Duodenal mucosa (tissue), 2 donors: ENCODE data around the gene TAMALIN.
A peak's percentile ranks its signal among the peaks of the same experiment; 100 is the strongest.

ENCODE experiments used
- H3K27ac ChIP-seq: one replicate; pipeline ENCODE4 v1.7.0; 2013; ENCODE audit warnings: low read depth, low read length
- H3K27me3 ChIP-seq, 2 donors: one replicate each; pipeline ENCODE4 v1.7.0; 2013; ENCODE audit warnings: low read length in 2 of 2, control low read depth in 1 of 2; ENCODE audit not compliant: insufficient read depth in 2 of 2, control insufficient read depth in 1 of 2
- H3K36me3 ChIP-seq, 2 donors: one replicate each; pipeline ENCODE4 v1.7.0; 2013; ENCODE audit warnings: low read length in 2 of 2, control low read depth in 1 of 2; ENCODE audit not compliant: insufficient read depth in 2 of 2, control insufficient read depth in 1 of 2
- H3K4me1 ChIP-seq, 2 donors: one replicate each; pipeline ENCODE4 v1.7.0; 2013; ENCODE audit warnings: low read length in 2 of 2, control low read depth in 1 of 2; ENCODE audit not compliant: insufficient read depth in 2 of 2, control insufficient read depth in 1 of 2
- H3K4me3 ChIP-seq, 2 donors: one replicate each; pipeline ENCODE4 v1.7.0; 2013; ENCODE audit warnings: low read length in 2 of 2, low read depth in 1 of 2
- H3K9ac ChIP-seq, 2 donors: one replicate each; pipeline ENCODE4 v1.7.0; 2013; ENCODE audit warnings: low read length in 2 of 2, low read depth in 1 of 2
- H3K9me3 ChIP-seq, 2 donors: one replicate each; pipeline ENCODE4 v1.7.0; 2013; ENCODE audit warnings: low read length in 2 of 2, control low read depth in 1 of 2; ENCODE audit not compliant: control insufficient read depth in 1 of 2

Gene TAMALIN

GRCh38 chr12:52020539-52021336 lies 14.0 kb downstream of the TAMALIN start:
- no peak overlapping the region for H3K27ac ChIP-seq
- no peaks in the 10 kb centered on the region for H3K36me3 ChIP-seq
- no peak overlapping the region for H3K9ac ChIP-seq
- H3K9me3 ChIP-seq = no peaks in the 10 kb centered on the region
- peaks cover 0 to 4% of the 10 kb centered on the region in 2 donors for H3K27me3 ChIP-seq
- H3K4me3 ChIP-seq = no peak overlapping the region
- H3K4me1 ChIP-seq = peaks cover 14 to 15% of the 10 kb centered on the region in 2 donors

GRCh38 chr12:52022841-52023181 lies 16.1 kb downstream of the TAMALIN start:
- Histone ChIP-seq H3K27me3 (peaks cover 0 to 3% of the 10 kb centered on the region in 2 donors), H3K27ac (no peak overlapping the region), H3K9me3 (no peaks in the 10 kb centered on the region), H3K36me3 (no peaks in the 10 kb centered on the region), H3K4me3 (peak overlapping the region; percentile 65 to 74), H3K9ac (peak overlapping the region; percentile 30 to 91), H3K4me1 (peaks cover 22 to 25% of the 10 kb centered on the region in 2 donors)

GRCh38 chr12:52023182-52023975 lies 16.6 kb downstream of the TAMALIN start:
- peak overlapping the region; percentile 63 to 91 for H3K9ac ChIP-seq

GRCh38 chr12:52023976-52024688 lies 17.4 kb downstream of the TAMALIN start:
- Histone ChIP-seq H3K36me3 (no peaks in the 10 kb centered on the region), H3K4me1 (peaks cover 22 to 25% of the 10 kb centered on the region in 2 donors), H3K9ac (peak overlapping the region; percentile 63 to 91), H3K27me3 (peaks cover 0 to 3% of the 10 kb centered on the region in 2 donors), H3K4me3 (peak overlapping the region; percentile 65 to 74), H3K9me3 (no peaks in the 10 kb centered on the region), H3K27ac (no peak overlapping the region)

More at GRCh38 chr12:52023182-52023975, 16.6 kb downstream of the TAMALIN start:
- Histone ChIP-seq H3K4me1 (peaks cover 22 to 25% of the 10 kb centered on the region in 2 donors), H3K27ac (no peak overlapping the region), H3K36me3 (no peaks in the 10 kb centered on the region), H3K4me3 (peak overlapping the region; percentile 65 to 74), H3K9me3 (no peaks in the 10 kb centered on the region), H3K27me3 (peaks cover 0 to 3% of the 10 kb centered on the region in 2 donors)

GRCh38 chr12:52024845-52025230 lies 18.1 kb downstream of the TAMALIN start:
- Histone ChIP-seq H3K4me1 (peaks cover 22 to 25% of the 10 kb centered on the region in 2 donors), H3K27me3 (peaks cover 0 to 3% of the 10 kb centered on the region in 2 donors), H3K9me3 (no peaks in the 10 kb centered on the region), H3K27ac (peak overlapping the region; percentile 77), H3K4me3 (peak overlapping the region; percentile 42 to 65), H3K36me3 (no peaks in the 10 kb centered on the region), H3K9ac (peak overlapping the region; percentile 60 to 63)

- Histone ChIP-seq H3K9ac (peak overlapping the region; percentile 60 to 63), H3K36me3 (no peaks in the 10 kb centered on the region), H3K27me3 (peaks cover 0 to 3% of the 10 kb centered on the region in 2 donors), H3K9me3 (no peaks in the 10 kb centered on the region), H3K4me1 (peaks cover 15 to 25% of the 10 kb centered on the region in 2 donors), H3K27ac (no peak overlapping the region), H3K4me3 (peak overlapping the region in 1 of 2 donors; percentile 40)
Observed at GRCh38 chr12:52026263-52026662, 19.5 kb downstream of the TAMALIN start.

- Histone ChIP-seq H3K36me3 (no peaks in the 10 kb centered on the region), H3K27me3 (peaks cover 0 to 3% of the 10 kb centered on the region in 2 donors), H3K4me1 (peaks cover 17 to 29% of the 10 kb centered on the region in 2 donors), H3K9ac (peak overlapping the region in 1 of 2 donors; percentile 60), H3K4me3 (no peak overlapping the region), H3K9me3 (no peaks in the 10 kb centered on the region), H3K27ac (no peak overlapping the region)
Observed at GRCh38 chr12:52027085-52027843, 20.5 kb downstream of the TAMALIN start.

GRCh38 chr12:52029685-52030084 lies 22.9 kb downstream of the TAMALIN start:
- Histone ChIP-seq H3K36me3 (no peaks in the 10 kb centered on the region), H3K9me3 (no peaks in the 10 kb centered on the region), H3K27ac (no peak overlapping the region), H3K9ac (no peak overlapping the region), H3K27me3 (no peaks in the 10 kb centered on the region), H3K4me1 (peaks cover 23 to 33% of the 10 kb centered on the region in 2 donors), H3K4me3 (no peak overlapping the region)

- H3K27ac ChIP-seq = peak overlapping the region; percentile 70
- H3K9me3 ChIP-seq = no peaks in the 10 kb centered on the region
- H3K9ac ChIP-seq = peak overlapping the region; percentile 51 to 79
- H3K36me3 ChIP-seq = no peaks in the 10 kb centered on the region
- H3K4me1 ChIP-seq = peaks cover 23 to 27% of the 10 kb centered on the region in 2 donors
- peak overlapping the region; percentile 52 to 54 for H3K4me3 ChIP-seq
- no peaks in the 10 kb centered on the region for H3K27me3 ChIP-seq
Observed at GRCh38 chr12:52032446-52032803, 25.7 kb downstream of the TAMALIN start.
